Measurements from ENCODE around the gene RBM28. TPM values are rescaled to one million over a fixed set of nuclear protein-coding genes. Genes with fewer than 3 reads are reported as not detected.

The RBM28 gene
- polyA plus RNA-seq, 1 donor (not counting 4 experiments of a cell fraction or from before 2014, with no cell fraction given), result 36.4 TPM

- Histone ChIP-seq H4K20me1 (ENCODE audit: control insufficient read depth, extremely low read depth, insufficient read depth, low read length) (no peaks in the 10 kb centered on the region), H3K27me3 (ENCODE audit: control insufficient read depth, extremely low read depth, insufficient read depth, low read length) (no peaks in the 10 kb centered on the region), H3K4me3 (ENCODE audit: control insufficient read depth in 2 of 3, extremely low read depth in 1 of 3, insufficient read depth in 2 of 3, low read depth in 1 of 3, low read length in 3 of 3) (peak overlapping the region; percentile 5 to 51 (median 49)), H3K9ac (ENCODE audit: control insufficient read depth, extremely low read depth, insufficient read depth, low read length) (peak overlapping the region; percentile 59), H3K27ac (ENCODE audit: control insufficient read depth, insufficient read depth, low read length) (no peak overlapping the region), H3K4me2 (ENCODE audit: control insufficient read depth, extremely low read depth, insufficient read depth, low read depth, low read length) (peak overlapping the region; percentile 61), H2AFZ (ENCODE audit: control insufficient read depth, low read length) (peak overlapping the region; percentile 82), H3K4me1 (ENCODE audit: control insufficient read depth, extremely low read depth, insufficient read depth, low read length) (peaks cover 28% of the 10 kb centered on the region), H3K79me2 (ENCODE audit: control insufficient read depth, insufficient read depth, low read length) (no peaks in the 10 kb centered on the region), H3K36me3 (ENCODE audit: control insufficient read depth in 2 of 2, extremely low read depth in 1 of 2, insufficient read depth in 2 of 2, low read length in 2 of 2) (no peaks in the 10 kb centered on the region), H3K9me3 (ENCODE audit: control insufficient read depth, low read depth, low read length) (no peaks in the 10 kb centered on the region), H3K9me1 (ENCODE audit: control insufficient read depth, extremely low read depth, insufficient read depth, low read length) (no peaks in the 10 kb centered on the region)
- dilution Hi-C loops (cut with MboI; ENCODE audit: extremely low pct_ligation_motif_present, low sequenced_read_pairs), result no loop called here
- DNase-seq (ENCODE audit: low read depth, low spot score), result no peak
- TF ChIP-seq EZH2 (IDR thresholded peaks at IDR 0.05; ENCODE audit: low read length) (no peak), CTCF (optimal IDR thresholded peaks at IDR 0.05 in 1 of 3, IDR thresholded peaks at IDR 0.05 in 1 of 3, conservative IDR thresholded peaks at IDR 0.05 in 1 of 3; ENCODE audit: extremely low read depth in 1 of 3, insufficient read depth in 2 of 3, low read length in 3 of 3) (no peak)
- no peak for FAIRE-seq
These were observed 72.2 kb downstream of the RBM28 start for GRCh38 chr7:128271471-128271941.

- no peaks in the 10 kb centered on the region for H3K9me3 ChIP-seq (ENCODE audit: control insufficient read depth, low read depth, low read length)
- TF ChIP-seq EZH2 (IDR thresholded peaks at IDR 0.05; ENCODE audit: low read length) (no peak), CTCF (optimal IDR thresholded peaks at IDR 0.05 in 1 of 3, IDR thresholded peaks at IDR 0.05 in 1 of 3, conservative IDR thresholded peaks at IDR 0.05 in 1 of 3; ENCODE audit: extremely low read depth in 1 of 3, insufficient read depth in 2 of 3, low read length in 3 of 3) (no peak)
- no peaks in the 10 kb centered on the region for H3K36me3 ChIP-seq (ENCODE audit: control insufficient read depth in 2 of 2, extremely low read depth in 1 of 2, insufficient read depth in 2 of 2, low read length in 2 of 2)
- DNase-seq (ENCODE audit: low read depth, low spot score), result no peak
- H2AFZ ChIP-seq (ENCODE audit: control insufficient read depth, low read length), result no peak overlapping the region
- no peak overlapping the region for H3K9ac ChIP-seq (ENCODE audit: control insufficient read depth, extremely low read depth, insufficient read depth, low read length)
- dilution Hi-C loops (cut with MboI; ENCODE audit: extremely low pct_ligation_motif_present, low sequenced_read_pairs), result no loop called here
- H3K4me3 ChIP-seq (ENCODE audit: control insufficient read depth in 2 of 3, extremely low read depth in 1 of 3, insufficient read depth in 2 of 3, low read depth in 1 of 3, low read length in 3 of 3), result no peak overlapping the region
- no peak overlapping the region for H3K27ac ChIP-seq (ENCODE audit: control insufficient read depth, insufficient read depth, low read length)
- H3K9me1 ChIP-seq (ENCODE audit: control insufficient read depth, extremely low read depth, insufficient read depth, low read length), result no peaks in the 10 kb centered on the region
- no peak for FAIRE-seq
- no peaks in the 10 kb centered on the region for H4K20me1 ChIP-seq (ENCODE audit: control insufficient read depth, extremely low read depth, insufficient read depth, low read length)
- no peaks in the 10 kb centered on the region for H3K79me2 ChIP-seq (ENCODE audit: control insufficient read depth, insufficient read depth, low read length)
- H3K4me1 ChIP-seq (ENCODE audit: control insufficient read depth, extremely low read depth, insufficient read depth, low read length), result peaks cover 32% of the 10 kb centered on the region
- no peak overlapping the region for H3K4me2 ChIP-seq (ENCODE audit: control insufficient read depth, extremely low read depth, insufficient read depth, low read depth, low read length)
- H3K27me3 ChIP-seq (ENCODE audit: control insufficient read depth, extremely low read depth, insufficient read depth, low read length), result no peaks in the 10 kb centered on the region
These were observed 72.9 kb downstream of the RBM28 start for GRCh38 chr7:128270826-128271272.

All from keratinocyte (primary cell).